Suprapubic skin (tissue), 4 donors: ENCODE data around the gene TRIM29. TPM values are rescaled to one million over a fixed set of nuclear protein-coding genes. Genes with fewer than 3 reads are reported as not detected.
A peak's percentile ranks its signal among the peaks of the same experiment; 100 is the strongest.

ENCODE experiments used
- DNase-seq, 2 donors: peaks; one replicate each; pipeline ENCODE4 v3.0.0-alpha.2; 2019; ENCODE audit warnings: low spot score in 2 of 2
- H3K27ac ChIP-seq: fragments of 200-600 bp; sonication (generic); one replicate; pipeline ENCODE4 v1.5.1; 2019
- H3K27me3 ChIP-seq: fragments of 200-600 bp; sonication (generic); one replicate; pipeline ENCODE4 v1.5.1; 2019
- H3K36me3 ChIP-seq: fragments of 200-600 bp; sonication (generic); one replicate; pipeline ENCODE4 v1.5.1; 2019
- H3K4me1 ChIP-seq: fragments of 200-600 bp; sonication (generic); one replicate; pipeline ENCODE4 v1.5.1; 2019
- H3K4me3 ChIP-seq: fragments of 200-600 bp; sonication (generic); one replicate; pipeline ENCODE4 v1.5.1; 2019; ENCODE audit warnings: mild to moderate bottlenecking
- H3K9me3 ChIP-seq: fragments of 200-600 bp; sonication (generic); one replicate; pipeline ENCODE4 v1.5.1; 2019
- CTCF ChIP-seq, 2 donors: fragments of 200-600 bp in 1 of 2; fragments of 450-650 bp in 1 of 2; sonication (generic) in 1 of 2; IDR thresholded peaks; one replicate each; pipeline ENCODE4 v1.5.1; 2016 to 2019; ENCODE audit warnings: antibody characterized with exemption in 2 of 2, mild to moderate bottlenecking in 1 of 2, moderate library complexity in 1 of 2
- EP300 ChIP-seq: sonication (generic); formaldehyde crosslinking; IDR thresholded peaks from one replicate; pipeline ENCODE4 v1.6.1; 2017; ENCODE audit warnings: antibody characterized with exemption
- POLR2A ChIP-seq, 2 donors: fragments of 450-650 bp; IDR thresholded peaks; one replicate each; pipeline ENCODE4 v1.6.1; 2017; ENCODE audit warnings: antibody characterized with exemption in 2 of 2, mild to moderate bottlenecking in 2 of 2, moderate library complexity in 2 of 2
- POLR2AphosphoS5 ChIP-seq, 3 donors: sonication (generic); formaldehyde crosslinking; IDR thresholded peaks; one replicate each; pipeline ENCODE4 v1.6.1; 2017; ENCODE audit warnings: antibody characterized with exemption in 3 of 3
- WGBS: methylation state at CpG from one replicate; pipeline ENCODE4 v1.1.5; 2018; 5-methylcytosine and 5-hydroxymethylcytosine counted together
- total RNA-seq, 4 donors: library from RNA; depleted of rRNA; stranded (reverse); fragments of >200 nt; gene quantifications; one replicate each; pipeline ENCODE4 v1.1.0, GENCODE V29; 2016

Gene TRIM29
- total RNA-seq, 4 donors from 2014 or later, result 1,248 to 1,527 (median 1,455) TPM

- TF ChIP-seq CTCF (IDR thresholded peaks at IDR 0.05) (no peak), POLR2AphosphoS5 (IDR thresholded peaks at IDR 0.05) (no peak), EP300 (no peak), POLR2A (IDR thresholded peaks at IDR 0.05) (no peak)
- Histone ChIP-seq H3K27ac (no peak overlapping the region), H3K4me1 (no peaks in the 10 kb centered on the region), H3K36me3 (no peaks in the 10 kb centered on the region), H3K27me3 (peaks cover 15% of the 10 kb centered on the region), H3K9me3 (no peaks in the 10 kb centered on the region), H3K4me3 (no peak overlapping the region)
- DNase-seq, result no peak
- WGBS, result 89% methylated on average over 7 of the region's 14 CpGs
Observed at GRCh38 chr11:120098503-120099020, 39.4 kb downstream of the TRIM29 start.

- 87% methylated on average over 10 of the region's 10 CpGs for whole genome bisulfite sequencing
- no peaks in the 10 kb centered on the region for H3K36me3 ChIP-seq
- no peaks in the 10 kb centered on the region for H3K9me3 ChIP-seq
- no peak for DNase-seq
- TF ChIP-seq POLR2AphosphoS5 (IDR thresholded peaks at IDR 0.05), result no peak
- no peak for TF ChIP-seq POLR2A (IDR thresholded peaks at IDR 0.05)
- TF ChIP-seq EP300, result no peak
- TF ChIP-seq CTCF (IDR thresholded peaks at IDR 0.05), result no peak
- no peaks in the 10 kb centered on the region for H3K4me1 ChIP-seq
- peaks cover 15% of the 10 kb centered on the region for H3K27me3 ChIP-seq
- no peak overlapping the region for H3K4me3 ChIP-seq
- H3K27ac ChIP-seq, result no peak overlapping the region
Observed at GRCh38 chr11:120097721-120098385, 40.1 kb downstream of the TRIM29 start.

GRCh38 chr11:120096369-120097191, 41.3 kb downstream of the TRIM29 start:
- Histone ChIP-seq H3K4me3 (no peak overlapping the region), H3K36me3 (no peaks in the 10 kb centered on the region), H3K27me3 (peaks cover 10% of the 10 kb centered on the region), H3K4me1 (no peaks in the 10 kb centered on the region), H3K9me3 (no peaks in the 10 kb centered on the region), H3K27ac (no peak overlapping the region)
- no peak for DNase-seq
- no peak for TF ChIP-seq EP300
- no peak for TF ChIP-seq POLR2AphosphoS5 (IDR thresholded peaks at IDR 0.05)
- no peak for TF ChIP-seq POLR2A (IDR thresholded peaks at IDR 0.05)
- TF ChIP-seq CTCF (IDR thresholded peaks at IDR 0.05), result no peak
- 81% methylated on average over 15 of the region's 15 CpGs for WGBS

GRCh38 chr11:120095516-120095915, 42.4 kb downstream of the TRIM29 start:
- peaks cover 10% of the 10 kb centered on the region for H3K27me3 ChIP-seq
- no peak for DNase-seq
- no peak overlapping the region for H3K27ac ChIP-seq
- H3K36me3 ChIP-seq, result no peaks in the 10 kb centered on the region
- H3K9me3 ChIP-seq, result no peaks in the 10 kb centered on the region
- H3K4me3 ChIP-seq, result no peak overlapping the region
- TF ChIP-seq POLR2A (IDR thresholded peaks at IDR 0.05) (no peak), CTCF (IDR thresholded peaks at IDR 0.05) (no peak), EP300 (no peak), POLR2AphosphoS5 (IDR thresholded peaks at IDR 0.05) (no peak)
- peaks cover 8% of the 10 kb centered on the region for H3K4me1 ChIP-seq
- WGBS, result 65% methylated on average over 2 of the region's 3 CpGs

- no peak for TF ChIP-seq POLR2AphosphoS5 (IDR thresholded peaks at IDR 0.05)
- TF ChIP-seq POLR2A (IDR thresholded peaks at IDR 0.05), result no peak
- no peak for TF ChIP-seq EP300
- no peak for TF ChIP-seq CTCF (IDR thresholded peaks at IDR 0.05)
- H3K4me3 ChIP-seq, result no peak overlapping the region
- no peaks in the 10 kb centered on the region for H3K9me3 ChIP-seq
- 92% methylated on average over 5 of the region's 5 CpGs for WGBS
- peaks cover 14% of the 10 kb centered on the region for H3K4me1 ChIP-seq
- H3K27me3 ChIP-seq, result no peaks in the 10 kb centered on the region
- no peaks in the 10 kb centered on the region for H3K36me3 ChIP-seq
- no peak for DNase-seq
- H3K27ac ChIP-seq, result peak overlapping the region; percentile 1
Observed at GRCh38 chr11:120091701-120092100, 46.2 kb downstream of the TRIM29 start.
